ENCODE data around the gene TMEM237.
"Not testable (repeated sequence)": the region's sequence is repeated elsewhere in the genome, so short reads cannot be mapped to it uniquely, and the experiment has no call there.

Gene TMEM237, protein sequence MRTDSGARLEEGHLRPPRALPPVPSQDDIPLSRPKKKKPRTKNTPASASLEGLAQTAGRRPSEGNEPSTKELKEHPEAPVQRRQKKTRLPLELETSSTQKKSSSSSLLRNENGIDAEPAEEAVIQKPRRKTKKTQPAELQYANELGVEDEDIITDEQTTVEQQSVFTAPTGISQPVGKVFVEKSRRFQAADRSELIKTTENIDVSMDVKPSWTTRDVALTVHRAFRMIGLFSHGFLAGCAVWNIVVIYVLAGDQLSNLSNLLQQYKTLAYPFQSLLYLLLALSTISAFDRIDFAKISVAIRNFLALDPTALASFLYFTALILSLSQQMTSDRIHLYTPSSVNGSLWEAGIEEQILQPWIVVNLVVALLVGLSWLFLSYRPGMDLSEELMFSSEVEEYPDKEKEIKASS

GRCh38 chr2:201643216-201643890 lies at the start of gene TMEM237:
TSS of gene TMEM237 (minus strand) at chr2:201643503. CDS start at chr2:201643400, 103 bp downstream.
- in situ Hi-C loops (cut with MboI; ENCODE audit: low pct_unique_long_range_greater_than_20kb, low sequenced_read_pairs), result no loop called here
- no peak for DNase-seq

DNA sequence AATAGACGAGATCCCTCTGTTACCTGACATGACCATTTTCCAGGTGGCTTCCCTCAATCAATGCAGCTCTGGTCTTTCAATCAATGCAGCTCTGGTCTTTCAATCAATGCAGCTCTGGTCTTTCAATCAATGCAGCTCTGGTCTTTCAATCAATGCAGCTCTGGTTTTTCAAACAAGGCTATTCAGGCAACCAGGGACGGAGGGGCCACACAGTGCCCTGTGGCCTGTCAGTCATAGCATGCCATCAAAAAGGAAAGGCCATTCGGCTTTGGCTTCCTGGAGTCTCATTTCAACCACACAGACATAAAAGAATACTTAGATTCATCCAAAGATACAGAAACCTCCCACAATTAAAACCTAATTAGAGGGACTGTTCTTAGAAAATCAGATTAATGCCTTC lies 41.9 kb upstream of the TMEM237 start:
- in situ Hi-C loops (cut with MboI; ENCODE audit: low pct_unique_long_range_greater_than_20kb, low sequenced_read_pairs), result no loop called here
- DNase-seq, result no peak

DNA sequence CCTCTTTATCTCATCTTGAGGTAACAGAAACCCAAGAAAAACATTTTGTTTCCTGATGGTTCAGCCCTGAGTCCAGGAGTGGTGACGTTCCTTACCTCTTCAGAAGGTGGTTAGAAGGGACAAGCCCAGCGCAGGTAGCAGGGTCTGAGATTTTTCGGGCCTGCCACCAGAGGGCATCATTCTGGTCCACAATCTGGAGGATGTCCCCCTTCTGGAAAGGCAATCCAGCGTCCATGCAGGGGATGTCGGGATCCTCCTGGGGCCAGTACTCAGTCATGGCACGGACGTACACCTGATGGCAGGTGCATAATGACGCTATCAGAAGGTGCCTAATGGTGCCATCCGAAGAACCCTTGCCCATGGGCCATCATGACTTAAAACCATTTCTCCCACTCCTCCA lies 37.4 kb upstream of the TMEM237 start:
- peak; percentile 29 for DNase-seq
- in situ Hi-C loops (cut with MboI; ENCODE audit: low pct_unique_long_range_greater_than_20kb, low sequenced_read_pairs), result no loop called here

DNA sequence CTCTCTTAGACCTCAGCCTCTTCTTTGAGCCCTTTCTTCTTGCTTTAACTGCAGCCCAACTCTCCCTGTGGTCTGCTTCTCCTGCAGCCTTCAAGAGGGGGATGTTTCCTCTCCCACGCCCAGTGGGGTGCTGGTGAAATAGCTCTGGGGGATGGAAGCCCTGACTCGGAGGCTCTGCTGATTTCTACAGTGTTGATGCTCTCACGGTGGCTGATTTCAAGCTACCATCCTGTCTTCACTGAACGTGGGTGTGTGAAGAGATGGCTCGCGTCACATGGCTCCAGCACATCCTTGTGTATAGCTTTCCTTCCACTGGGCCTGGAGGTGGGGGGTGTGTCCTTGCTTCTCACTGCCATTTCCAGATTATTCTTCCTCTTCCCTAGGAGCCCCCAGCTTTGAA lies 35.1 kb upstream of the TMEM237 start:
- DNase-seq, result no peak
- in situ Hi-C loops (cut with MboI; ENCODE audit: low pct_unique_long_range_greater_than_20kb, low sequenced_read_pairs), result no loop called here

GRCh38 chr2:201675454-201675853 lies 32.2 kb upstream of the TMEM237 start:
- in situ Hi-C loops (cut with MboI; ENCODE audit: low pct_unique_long_range_greater_than_20kb, low sequenced_read_pairs), result no loop called here

DNA sequence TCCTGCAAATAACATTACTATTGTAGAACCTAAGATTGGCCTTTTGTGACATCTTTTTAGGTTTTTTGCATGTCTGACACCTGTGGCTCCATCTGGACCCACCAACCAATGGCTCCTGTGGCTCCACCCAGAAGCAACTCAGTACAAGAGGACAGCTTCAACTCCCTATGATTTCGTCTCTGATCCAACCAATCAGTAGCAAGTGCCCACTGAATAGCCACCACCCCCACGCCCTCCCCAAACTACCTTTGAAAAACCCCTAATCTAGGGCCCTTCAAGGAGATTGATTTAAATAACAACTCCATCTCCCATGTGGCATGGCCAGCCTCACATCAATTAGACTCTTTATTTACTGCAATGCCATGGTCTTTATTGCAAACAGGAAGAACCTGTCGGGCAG lies 31.5 kb upstream of the TMEM237 start:
- in situ Hi-C loops (cut with MboI; ENCODE audit: low pct_unique_long_range_greater_than_20kb, low sequenced_read_pairs), result no loop called here
- no peak for DNase-seq

More at GRCh38 chr2:201675454-201675853, 32.2 kb upstream of the TMEM237 start:
- no peak for DNase-seq

DNA sequence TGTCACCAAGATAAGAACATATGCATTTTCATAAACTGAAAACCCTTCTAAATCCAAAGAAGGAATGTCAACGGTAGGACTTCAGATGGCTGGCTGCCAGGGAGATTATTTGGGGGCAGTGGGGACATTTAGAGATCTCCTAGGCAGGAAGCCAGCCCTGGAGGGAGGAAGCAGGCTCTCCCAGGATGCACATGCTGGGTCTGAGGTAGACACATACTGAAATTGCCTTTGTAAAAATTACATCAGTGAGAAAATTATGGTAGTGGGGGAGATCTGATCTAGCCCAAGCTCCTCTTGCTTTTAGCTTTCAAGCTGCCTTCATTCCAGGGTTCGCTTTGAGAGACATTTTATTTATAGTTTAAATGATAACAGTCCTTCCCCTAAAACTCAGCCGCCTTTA lies 31.0 kb upstream of the TMEM237 start:
- in situ Hi-C loops (cut with MboI; ENCODE audit: low pct_unique_long_range_greater_than_20kb, low sequenced_read_pairs), result no loop called here
- no peak for DNase-seq

DNA sequence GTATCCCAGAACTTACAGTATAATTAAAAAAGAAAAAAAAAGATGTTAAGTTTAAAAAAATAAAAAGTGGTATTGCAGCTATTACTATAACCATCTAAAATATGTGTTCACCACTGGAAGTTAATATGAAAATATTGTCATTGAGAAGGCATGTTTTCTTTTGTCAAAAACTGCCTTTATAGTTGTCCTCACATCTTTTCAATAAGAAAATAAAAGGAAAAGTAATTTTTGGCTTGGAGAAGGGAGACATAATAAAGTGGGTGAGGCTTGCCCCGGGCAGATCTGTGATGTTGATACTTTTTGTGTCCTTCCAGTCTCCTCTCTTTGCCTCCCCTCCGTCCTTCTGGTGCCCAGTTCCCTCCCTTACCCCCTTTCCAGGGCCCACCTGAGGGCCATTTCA lies 30.2 kb upstream of the TMEM237 start:
- DNase-seq, result no peak
- in situ Hi-C loops (cut with MboI; ENCODE audit: low pct_unique_long_range_greater_than_20kb, low sequenced_read_pairs), result no loop called here

DNA sequence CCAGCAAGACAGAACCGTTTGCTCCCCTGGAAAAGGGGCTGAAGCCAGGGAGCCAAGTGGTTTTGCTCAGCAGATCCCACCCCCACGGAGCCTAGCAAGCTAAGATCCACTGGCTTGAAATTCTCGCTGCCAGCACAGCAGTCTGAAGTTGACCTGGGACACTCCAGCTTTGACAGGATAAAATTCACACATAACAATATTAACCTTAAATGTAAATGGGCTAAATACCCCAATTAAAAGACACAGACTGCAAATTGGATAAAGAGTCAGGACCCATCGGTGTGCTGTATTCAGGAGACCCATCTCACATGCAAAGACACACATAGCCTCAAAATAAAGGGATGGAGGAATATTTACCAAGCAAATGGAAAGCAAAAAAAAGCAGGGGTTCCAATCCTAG lies 27.9 kb upstream of the TMEM237 start:
- DNase-seq; in situ Hi-C loops (cut with MboI; ENCODE audit: low pct_unique_long_range_greater_than_20kb, low sequenced_read_pairs): not testable (repeated sequence)

GRCh38 chr2:201669865-201670264 lies 26.6 kb upstream of the TMEM237 start:
- DNase-seq, result no peak
- in situ Hi-C loops (cut with MboI; ENCODE audit: low pct_unique_long_range_greater_than_20kb, low sequenced_read_pairs), result no loop called here

- no peak for DNase-seq
- in situ Hi-C loops (cut with MboI; ENCODE audit: low pct_unique_long_range_greater_than_20kb, low sequenced_read_pairs), result no loop called here
These were observed 25.2 kb upstream of the TMEM237 start for GRCh38 chr2:201668402-201668910.

DNA sequence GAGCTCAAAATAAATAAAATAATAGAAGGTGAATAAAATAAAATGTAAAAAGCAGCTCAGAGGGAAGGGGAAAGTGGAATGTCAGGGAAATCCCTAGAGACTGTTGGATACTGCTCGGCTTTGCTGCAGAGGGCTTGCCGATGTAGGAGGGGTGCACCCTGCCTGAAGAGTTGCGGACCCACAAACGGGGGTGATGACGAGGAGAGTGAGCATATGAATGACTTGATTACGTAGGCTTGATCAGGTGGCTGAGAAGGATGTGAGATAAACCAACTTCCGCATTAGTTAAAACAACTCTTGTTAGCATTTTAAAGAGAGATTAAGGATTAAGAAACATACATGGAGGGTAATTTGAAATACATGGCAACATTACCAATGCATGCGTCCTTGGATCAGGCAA lies 21.0 kb upstream of the TMEM237 start:
- in situ Hi-C loops (cut with MboI; ENCODE audit: low pct_unique_long_range_greater_than_20kb, low sequenced_read_pairs), result no loop called here
- no peak for DNase-seq

GRCh38 chr2:201661366-201661765 lies 18.1 kb upstream of the TMEM237 start:
- DNase-seq, result peak; percentile 53
- in situ Hi-C loops (cut with MboI; ENCODE audit: low pct_unique_long_range_greater_than_20kb, low sequenced_read_pairs), result no loop called here

DNA sequence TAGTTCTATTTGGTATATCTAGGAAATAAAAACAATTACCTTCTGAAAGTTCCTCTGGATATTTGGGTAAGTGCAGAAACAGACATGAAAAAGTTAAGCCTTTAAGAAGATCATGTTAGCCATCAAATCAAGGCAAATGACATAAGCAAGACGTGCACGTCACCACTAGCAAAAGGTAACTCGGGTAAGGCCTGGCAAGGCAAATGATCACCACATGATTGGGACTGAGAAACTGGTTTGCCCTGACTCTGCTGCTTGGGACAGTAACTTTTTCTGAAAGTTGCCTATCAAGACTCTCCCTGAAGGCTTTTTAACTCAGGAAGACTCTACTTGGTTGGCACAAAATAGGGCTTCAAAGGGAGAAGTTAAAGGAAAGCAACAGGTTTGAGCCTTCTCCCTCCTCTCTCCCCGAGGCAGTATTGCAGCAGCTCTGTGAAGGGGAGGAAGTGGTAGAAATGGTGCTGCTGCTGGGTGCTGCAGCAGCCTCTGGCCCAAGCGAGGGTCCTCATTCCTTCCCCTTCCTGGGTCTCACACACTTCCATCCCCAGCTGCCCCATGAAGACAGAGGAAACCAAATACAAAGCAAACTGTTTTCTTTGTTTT lies 17.1 kb upstream of the TMEM237 start:
- peak; percentile 23 for DNase-seq
- in situ Hi-C loops (cut with MboI; ENCODE audit: low pct_unique_long_range_greater_than_20kb, low sequenced_read_pairs), result no loop called here

DNA sequence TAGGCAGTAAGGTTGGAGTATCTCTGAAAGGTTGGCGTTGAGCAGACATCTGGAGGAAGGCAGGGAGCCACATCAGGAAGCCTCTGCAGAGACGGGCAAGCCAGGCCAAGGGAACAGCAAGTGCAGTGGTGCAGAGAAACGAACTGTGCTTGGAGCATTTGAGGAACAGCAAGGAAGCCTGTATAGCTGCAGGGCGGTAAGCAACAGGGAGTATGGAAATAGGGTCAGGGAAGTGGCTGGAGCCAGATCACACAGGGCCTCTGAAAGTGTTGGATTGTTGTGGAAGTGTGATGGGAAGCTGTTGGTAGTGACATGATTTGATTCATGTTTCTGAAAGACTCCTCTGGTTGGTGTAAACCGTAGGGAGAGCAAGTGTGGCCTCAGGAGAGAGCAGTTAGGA lies 13.4 kb upstream of the TMEM237 start:
- in situ Hi-C loops (cut with MboI; ENCODE audit: low pct_unique_long_range_greater_than_20kb, low sequenced_read_pairs), result no loop called here

DNA sequence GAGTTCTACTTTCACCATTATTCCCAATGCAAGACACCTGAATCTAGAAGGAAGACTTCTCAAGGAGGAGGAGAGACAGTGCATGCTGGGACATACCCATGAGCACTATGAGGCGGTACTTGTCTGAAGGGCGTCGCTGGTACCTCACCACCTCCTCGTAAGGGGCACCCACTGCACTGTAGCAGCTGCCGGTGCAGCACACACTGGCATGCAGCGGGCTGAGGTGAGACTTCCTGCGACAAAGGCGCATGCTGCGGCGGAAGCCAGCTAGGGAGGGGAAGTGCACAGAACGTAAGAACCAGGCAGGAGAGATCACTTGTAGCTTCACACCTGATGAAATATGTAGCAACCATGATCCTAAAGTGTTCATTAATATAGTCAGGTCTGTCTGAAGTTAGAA lies 12.8 kb upstream of the TMEM237 start:
- in situ Hi-C loops (cut with MboI; ENCODE audit: low pct_unique_long_range_greater_than_20kb, low sequenced_read_pairs), result no loop called here
- no peak for DNase-seq

More for the DNA sequence above, 13.4 kb upstream of the TMEM237 start:
- DNase-seq, result no peak

GRCh38 chr2:201654616-201655384 lies 11.5 kb upstream of the TMEM237 start:
- DNase-seq, result no peak
- in situ Hi-C loops (cut with MboI; ENCODE audit: low pct_unique_long_range_greater_than_20kb, low sequenced_read_pairs), result no loop called here

DNA sequence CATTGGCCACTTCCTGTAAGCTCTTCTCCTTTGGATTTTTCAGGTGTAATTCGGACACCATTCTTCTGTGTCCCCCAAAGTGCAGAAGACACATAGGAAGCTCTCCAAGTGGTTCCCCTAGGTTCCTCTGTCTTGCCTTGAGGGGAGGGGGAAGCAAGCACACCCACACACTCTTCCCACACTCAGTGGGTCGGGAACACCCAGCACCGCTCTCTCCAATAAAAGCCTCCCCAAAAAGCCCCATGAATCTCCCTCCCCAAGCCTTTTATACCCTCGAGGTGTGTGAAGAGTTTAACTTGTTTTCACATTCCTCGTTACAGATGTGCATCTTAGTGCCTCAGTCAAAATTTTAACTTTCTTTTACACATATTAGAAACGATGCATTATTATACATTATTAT lies 9.9 kb upstream of the TMEM237 start:
- DNase-seq, result no peak
- in situ Hi-C loops (cut with MboI; ENCODE audit: low pct_unique_long_range_greater_than_20kb, low sequenced_read_pairs), result no loop called here

GRCh38 chr2:201649442-201649841 lies 6.1 kb upstream of the TMEM237 start:
- in situ Hi-C loops (cut with MboI; ENCODE audit: low pct_unique_long_range_greater_than_20kb, low sequenced_read_pairs), result no loop called here

More at GRCh38 chr2:201649442-201649841, 6.1 kb upstream of the TMEM237 start:
- no peak for DNase-seq
